HG03460 (cell line): ENCODE data around the gene C4B.

Experiments
- ATAC-seq: cut with Tn5 transposase; IDR thresholded peaks from one replicate; pipeline ENCODE4 v1.9.1; 2021; ENCODE audit not compliant: unreplicated experiment

C4B gene

GRCh38 chr6:32081168-32081990 lies 66.8 kb downstream of the C4B start:
- no peak for ATAC-seq

GRCh38 chr6:32082478-32082877 lies 67.9 kb downstream of the C4B start:
- no peak for ATAC-seq

- no peak for ATAC-seq
Observed at GRCh38 chr6:32082935-32083334, 68.3 kb downstream of the C4B start.

GRCh38 chr6:32083812-32084768 lies 69.5 kb downstream of the C4B start:
- ATAC-seq, result no peak

GRCh38 chr6:32084780-32085179 lies 70.2 kb downstream of the C4B start:
- no peak for ATAC-seq
